KOPT-K1 (cell line): ENCODE data around the gene FAM47E.

Experiments
- H3K27ac ChIP-seq: fragments of 200-600 bp; sonication (generic); 2 replicates; pipeline ENCODE4 v1.5.1; 2016; ENCODE audit warnings: antibody characterized with exemption, mild to moderate bottlenecking, low read depth, low read length; ENCODE audit not compliant: poor library complexity, severe bottlenecking
- H3K36me3 ChIP-seq: fragments of 200-600 bp; sonication (generic); 2 replicates; pipeline ENCODE4 v1.5.1; 2017; ENCODE audit warnings: antibody characterized with exemption, mild to moderate bottlenecking, low read length, moderate library complexity; ENCODE audit not compliant: insufficient read depth
- H3K9me3 ChIP-seq: fragments of 200-600 bp; sonication (generic); 2 replicates; pipeline ENCODE4 v1.5.1; 2017; ENCODE audit warnings: antibody characterized with exemption, low read length, mild to moderate bottlenecking; ENCODE audit not compliant: insufficient read depth, poor library complexity, severe bottlenecking

The FAM47E gene

DNA sequence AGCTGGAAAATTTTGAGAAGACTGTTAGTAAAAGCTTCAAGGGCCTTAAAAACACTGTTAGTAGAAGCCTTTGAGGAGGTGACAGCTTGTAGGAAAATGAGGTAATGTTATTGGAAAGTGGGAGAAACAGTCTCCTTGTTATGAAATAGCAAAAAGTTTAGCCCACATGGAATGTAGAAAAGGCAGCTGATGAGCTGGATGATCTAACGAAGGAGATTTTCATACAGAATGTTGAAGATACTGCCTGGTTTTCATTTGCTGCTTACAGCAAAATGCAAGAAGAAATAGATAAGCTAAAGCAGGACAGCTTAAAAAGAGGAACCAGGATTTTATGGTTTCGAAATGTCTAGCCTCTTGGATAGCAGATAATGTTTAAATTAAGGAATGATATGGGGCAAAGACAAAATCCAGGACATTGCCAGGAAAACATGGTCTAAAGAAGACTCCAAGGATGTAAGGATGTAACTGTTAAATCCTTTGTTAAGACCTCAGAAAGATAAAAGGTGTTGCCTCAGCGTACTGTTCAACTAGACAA, 44.8 kb downstream of the FAM47E start:
- Histone ChIP-seq H3K9me3 (peaks cover 31% of the 10 kb centered on the region), H3K36me3 (no peaks in the 10 kb centered on the region), H3K27ac (no peak overlapping the region)

DNA sequence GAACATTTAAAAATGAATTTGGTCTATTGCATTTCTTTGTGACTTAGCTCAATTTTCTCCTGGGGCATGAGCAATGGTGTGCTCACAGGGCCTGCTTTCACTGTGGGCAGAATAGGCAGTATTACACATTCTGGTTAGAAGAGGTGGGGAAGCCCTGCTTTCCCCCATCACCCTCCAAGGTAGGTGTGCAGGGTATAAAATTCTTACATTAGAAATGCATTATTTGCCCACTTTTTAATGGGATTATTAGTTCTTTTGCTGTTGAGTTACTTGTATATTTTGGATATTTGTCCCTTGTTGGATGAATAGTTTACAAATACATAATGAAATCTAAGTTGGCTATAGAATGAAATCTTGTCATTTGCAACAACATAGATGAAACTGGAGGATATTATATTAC, 46.7 kb downstream of the FAM47E start:
- Histone ChIP-seq H3K36me3 (no peaks in the 10 kb centered on the region), H3K27ac (no peak overlapping the region), H3K9me3 (peaks cover 31% of the 10 kb centered on the region)

- Histone ChIP-seq H3K36me3 (no peaks in the 10 kb centered on the region), H3K27ac (no peak overlapping the region), H3K9me3 (peaks cover 31% of the 10 kb centered on the region)
Measured at GRCh38 chr4:76300012-76300411, 48.5 kb downstream of the FAM47E start.

DNA sequence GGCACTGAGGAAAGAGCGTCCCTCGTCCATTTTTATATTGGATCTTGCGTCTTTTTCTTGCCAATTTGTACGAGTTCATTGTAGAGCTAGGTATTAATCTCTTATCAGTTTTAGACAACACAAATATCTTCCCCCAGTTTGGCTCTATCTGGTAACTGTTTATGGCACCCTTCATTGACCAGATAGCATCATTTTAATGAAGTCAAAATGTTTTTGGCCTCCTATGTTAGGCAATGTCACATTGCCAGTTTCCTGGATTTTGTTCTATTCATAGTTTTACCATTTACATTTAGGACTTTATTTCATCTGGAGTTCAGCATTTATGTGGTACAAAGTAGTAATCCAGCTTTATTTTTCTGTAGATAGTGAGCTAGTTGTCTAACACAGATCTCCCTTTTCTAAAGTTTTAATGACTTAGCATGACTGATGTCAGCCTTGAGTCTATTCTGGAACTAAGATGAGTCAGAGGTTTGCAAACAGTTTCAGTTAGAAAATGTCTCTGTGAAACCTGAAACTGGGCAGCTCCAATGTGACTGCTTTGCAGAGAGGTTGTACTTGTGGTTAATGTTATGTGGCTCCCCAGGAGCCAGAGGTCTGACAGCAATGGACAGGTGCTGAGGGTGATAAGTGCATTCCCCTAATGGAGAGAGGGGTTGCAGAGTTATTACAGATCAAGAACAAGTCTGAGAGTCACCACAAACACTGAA, 49.7 kb downstream of the FAM47E start:
- H3K27ac ChIP-seq: no peak overlapping the region
- H3K9me3 ChIP-seq: peaks cover 27% of the 10 kb centered on the region
- no peaks in the 10 kb centered on the region for H3K36me3 ChIP-seq

GRCh38 chr4:76301775-76302162, 50.2 kb downstream of the FAM47E start:
- Histone ChIP-seq H3K36me3 (no peaks in the 10 kb centered on the region), H3K27ac (no peak overlapping the region), H3K9me3 (peaks cover 22% of the 10 kb centered on the region)

GRCh38 chr4:76302826-76303438, 51.4 kb downstream of the FAM47E start:
- H3K27ac ChIP-seq: no peak overlapping the region
- H3K36me3 ChIP-seq: no peaks in the 10 kb centered on the region
- peaks cover 10% of the 10 kb centered on the region for H3K9me3 ChIP-seq

DNA sequence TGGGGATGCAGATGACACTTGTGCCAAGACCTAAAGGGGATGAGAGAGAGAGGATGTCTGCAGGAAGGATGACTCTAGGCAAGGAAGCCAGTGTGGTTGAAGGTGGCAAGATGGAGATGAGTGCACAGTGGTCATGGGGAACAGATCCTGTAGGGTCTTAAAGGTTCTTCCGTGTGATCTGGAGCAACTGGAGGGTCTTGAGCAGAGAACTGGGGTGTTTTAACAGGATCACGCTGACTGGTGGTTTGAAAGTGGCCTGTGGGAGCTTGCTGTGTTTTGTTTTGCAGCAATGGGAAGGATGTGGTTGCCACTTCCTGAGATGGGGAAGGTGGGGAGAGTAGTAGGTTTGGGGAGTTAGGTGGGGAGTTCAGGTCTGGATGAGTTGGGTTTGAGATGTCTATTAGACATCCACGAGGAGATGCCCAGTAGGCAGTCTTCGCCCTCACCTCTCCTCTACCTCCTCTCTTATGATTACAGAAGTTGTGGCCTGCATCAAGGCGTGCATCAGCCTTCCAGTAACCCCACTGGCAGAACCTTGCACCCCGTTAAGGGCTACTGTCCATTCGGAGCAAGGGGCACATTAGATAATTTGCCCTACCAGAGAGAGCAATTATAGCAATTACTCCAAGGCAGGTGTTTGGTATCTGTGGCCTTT, 53.6 kb downstream of the FAM47E start:
- H3K27ac ChIP-seq: no peak overlapping the region
- H3K36me3 ChIP-seq: no peaks in the 10 kb centered on the region
- no peaks in the 10 kb centered on the region for H3K9me3 ChIP-seq

- H3K27ac ChIP-seq: no peak within 1 kb of the TSS
- H3K36me3 ChIP-seq: no peaks in the 10 kb centered on the region
- no peaks in the 10 kb centered on the region for H3K9me3 ChIP-seq
Measured at GRCh38 chr4:76305971-76306881, 54.7 kb downstream of the FAM47E start, which contains the start of gene STBD1. TSS of gene STBD1 (plus strand) at chr4:76306733. CDS start at chr4:76306770, 37 bp downstream.

DNA sequence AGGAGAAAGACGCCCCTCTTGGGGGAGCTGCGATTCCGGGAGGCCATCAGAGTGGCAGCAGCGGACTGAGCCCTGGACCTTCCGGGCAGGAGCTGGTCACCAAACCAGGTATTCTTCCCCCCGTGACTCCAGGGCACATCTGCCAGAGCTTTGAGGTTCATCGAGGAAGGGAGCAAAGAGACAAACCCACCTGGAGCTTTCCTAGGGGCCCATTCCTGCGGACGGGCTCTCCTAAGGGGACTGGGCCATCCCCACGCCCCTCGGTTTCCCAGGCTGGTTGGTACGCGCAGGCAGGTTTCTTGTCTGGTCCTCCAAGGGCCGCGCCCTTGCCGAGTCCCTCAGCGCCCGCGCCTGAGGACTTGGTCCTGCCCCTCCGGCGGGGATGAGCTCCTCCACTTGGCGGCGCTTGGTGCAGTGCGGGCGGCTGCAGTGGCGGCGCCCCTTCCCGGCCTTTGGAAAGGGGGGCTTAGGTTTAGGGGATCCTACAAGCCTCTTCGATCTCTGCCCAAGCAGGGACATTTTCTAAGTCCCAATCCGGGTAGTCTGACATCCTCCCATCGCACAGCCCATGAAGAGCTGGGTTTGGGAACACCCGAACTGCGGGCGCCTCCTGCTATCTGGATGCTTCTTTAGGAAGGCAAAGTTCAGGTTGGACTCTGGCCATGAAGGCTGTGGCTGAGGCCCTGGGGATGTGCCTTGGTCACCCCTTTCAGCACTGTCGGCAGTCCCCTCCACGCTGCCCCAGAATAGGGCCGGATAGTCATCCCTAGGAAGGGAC, 55.5 kb downstream of the FAM47E start:
- no peak overlapping the region for H3K27ac ChIP-seq

GRCh38 chr4:76307660-76308014, 56.1 kb downstream of the FAM47E start:
- Histone ChIP-seq H3K27ac (no peak overlapping the region), H3K36me3 (no peaks in the 10 kb centered on the region), H3K9me3 (no peaks in the 10 kb centered on the region)

More for the DNA sequence above, 55.5 kb downstream of the FAM47E start:
- Histone ChIP-seq H3K36me3 (no peaks in the 10 kb centered on the region), H3K9me3 (no peaks in the 10 kb centered on the region)

DNA sequence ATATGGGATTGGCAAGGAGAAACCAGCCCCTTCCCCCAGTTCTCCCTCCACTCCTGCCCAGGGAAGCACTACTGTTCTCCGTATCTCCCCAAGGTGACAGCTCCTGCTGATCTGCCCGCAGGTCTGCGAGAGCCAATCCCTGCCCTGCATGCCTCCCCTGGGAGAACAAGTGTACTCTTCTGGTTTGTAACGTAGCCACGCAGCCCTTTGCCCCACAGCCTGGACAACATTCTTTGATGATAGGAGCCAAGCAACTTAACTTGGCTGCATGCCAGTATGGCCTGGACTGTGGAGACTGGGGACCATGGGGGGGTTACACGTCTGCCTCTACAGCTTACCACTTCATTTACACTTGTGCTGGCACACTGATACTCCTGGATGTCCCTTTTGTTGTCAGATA, 57.0 kb downstream of the FAM47E start:
- no peaks in the 10 kb centered on the region for H3K36me3 ChIP-seq

DNA sequence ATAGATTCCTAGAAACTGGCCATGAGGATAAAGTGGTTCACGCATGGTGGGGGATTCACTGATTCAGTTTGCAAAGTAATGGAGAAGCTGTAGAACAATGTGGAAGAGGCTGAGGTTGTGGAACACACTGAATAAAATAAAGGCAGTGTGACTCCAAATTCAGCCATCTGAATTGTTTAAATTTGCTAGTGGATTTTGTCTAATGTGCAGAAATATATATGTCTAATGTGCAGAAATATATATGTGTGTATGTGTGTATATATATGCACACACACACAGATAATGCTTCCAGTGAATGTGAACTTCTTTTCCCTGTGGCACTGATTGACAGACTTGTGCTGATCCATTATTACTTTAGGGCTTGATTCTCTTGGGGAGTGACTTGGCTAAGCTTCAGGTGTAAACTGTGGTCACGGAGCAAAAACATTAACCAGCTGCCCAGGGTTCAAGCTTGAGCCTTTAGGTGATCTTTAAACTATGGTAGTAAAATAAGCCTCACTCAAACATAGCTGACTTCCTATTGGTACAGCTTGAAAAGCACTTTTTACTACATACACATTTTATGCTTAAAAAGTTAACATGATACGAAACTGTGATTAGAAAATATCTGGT, 58.5 kb downstream of the FAM47E start:
- Histone ChIP-seq H3K27ac (no peak overlapping the region), H3K36me3 (no peaks in the 10 kb centered on the region), H3K9me3 (no peaks in the 10 kb centered on the region)

More for the DNA sequence above, 57.0 kb downstream of the FAM47E start:
- Histone ChIP-seq H3K9me3 (no peaks in the 10 kb centered on the region), H3K27ac (no peak overlapping the region)

DNA sequence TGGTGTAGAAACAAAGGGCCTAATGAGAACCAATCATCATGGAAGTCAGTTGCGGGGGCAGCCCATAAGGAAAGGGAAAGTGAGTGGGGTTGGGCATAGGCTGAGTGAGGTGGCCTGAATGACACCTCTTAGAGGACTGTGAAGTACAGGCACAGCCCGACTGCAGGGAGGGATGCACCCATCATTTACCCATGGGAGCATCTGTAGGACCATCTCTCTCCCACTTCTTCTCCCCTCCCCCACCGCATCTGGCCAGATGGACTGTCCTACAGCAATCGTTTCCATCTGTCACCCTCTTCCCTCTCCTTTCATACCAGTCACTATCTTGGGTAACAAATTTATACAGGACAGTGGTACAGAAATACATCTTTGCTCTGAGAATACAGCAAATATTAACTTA, 59.2 kb downstream of the FAM47E start:
- H3K9me3 ChIP-seq: peaks cover 3% of the 10 kb centered on the region
- no peaks in the 10 kb centered on the region for H3K36me3 ChIP-seq
- H3K27ac ChIP-seq: no peak overlapping the region

DNA sequence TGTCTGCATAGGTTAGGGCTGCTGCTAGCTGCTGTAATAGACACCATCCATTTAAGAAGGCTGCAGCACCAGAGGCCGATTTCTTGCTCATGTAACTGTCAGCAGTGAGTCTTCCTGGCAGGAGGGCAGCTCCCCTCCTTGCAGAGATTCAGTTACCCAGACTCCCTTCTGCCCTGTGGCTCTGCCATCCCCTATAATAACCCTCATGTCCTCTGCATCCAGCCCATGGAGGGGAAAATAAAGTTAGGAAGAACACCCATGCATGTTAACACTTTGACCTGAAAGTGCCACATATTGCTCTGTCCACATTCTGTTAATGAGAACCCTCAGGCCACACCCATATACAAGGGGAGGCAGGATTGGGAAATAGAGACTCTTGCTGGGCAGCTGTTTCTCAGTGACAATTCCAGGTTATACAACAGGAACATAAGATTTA, 60.4 kb downstream of the FAM47E start:
- peaks cover 5% of the 10 kb centered on the region for H3K9me3 ChIP-seq
- no peaks in the 10 kb centered on the region for H3K36me3 ChIP-seq
- no peak overlapping the region for H3K27ac ChIP-seq
